GM12878 (cell line): ENCODE results near the gene ACAP2. TPM values are rescaled to one million over a fixed set of nuclear protein-coding genes. Genes with fewer than 3 reads are reported as not detected.

Source experiments
- ATAC-seq: fragments of 200-7000 bp; cut with Tn5 transposase; 3 replicates; pipeline ENCODE4 v1.9.1; 2020; ENCODE audit warnings: mild to moderate bottlenecking, moderate library complexity
- BruUV-seq: library from RNA; stranded (reverse); fragments of 400-500 nt; replicated peaks from 2 replicates; lab custom pipeline; 2021; lab: Mats Ljungman, UMichigan
- CTCF ChIA-PET: fragments of 300-600 bp; sonication (Branson Sonifier 250); formaldehyde crosslinking; extraction: SDS; loops from one replicate; lab custom pipeline; 2021; ENCODE audit warnings: inconsistent platforms; lab: Yijun Ruan, JAX
- POLR2A ChIA-PET: fragments of 350-600 bp; formaldehyde crosslinking; extraction: SDS; loops from one replicate; lab custom pipeline; 2021; ENCODE audit warnings: inconsistent platforms; lab: Charles Lee
- RAD21 ChIA-PET: fragments of 300-600 bp; sonication (Branson Sonifier 250); formaldehyde crosslinking; loops from one replicate; lab custom pipeline; 2023; ENCODE audit warnings: antibody characterized with exemption; ENCODE audit not compliant: unreplicated experiment; lab: Charles Lee
- SMC1A ChIA-PET: fragments of 300-600 bp; sonication (Branson Sonifier 250); formaldehyde crosslinking; loops from one replicate; lab custom pipeline; 2023; ENCODE audit not compliant: unreplicated experiment, uncharacterized antibody; lab: Charles Lee
- DNase-seq: peaks from one replicate; pipeline ENCODE4 v3.0.0-alpha.2; 2011; ENCODE audit warnings: low read depth, low spot score
- FAIRE-seq: peaks from 3 replicates; lab custom pipeline; 2011; peaks lifted over from hg19 to GRCh38; lab: Jason Lieb, UNC
- H2AFZ ChIP-seq: 2 replicates; pipeline ENCODE4 v1.6.0; 2011; ENCODE audit warnings: low read depth, low read length, control low read depth; ENCODE audit not compliant: control insufficient read depth
- H3K27ac ChIP-seq: 2 replicates; pipeline ENCODE4 v1.5.1; 2011; ENCODE audit warnings: control low read depth; ENCODE audit not compliant: control insufficient read depth, insufficient read depth
- H3K27me3 ChIP-seq, 2 experiments: replicated peaks in 1 of 2; 2 replicates each; pipeline versions ENCODE4 v1.6.0 to v1.6.1; 2011; ENCODE audit warnings: low read length in 1 of 2; ENCODE audit not compliant: control insufficient read depth in 2 of 2, insufficient read depth in 2 of 2
- H3K36me3 ChIP-seq, 2 experiments: 2 replicates each; pipeline ENCODE4 v1.5.1; 2011; ENCODE audit warnings: low read length in 1 of 2; ENCODE audit not compliant: control insufficient read depth in 2 of 2, insufficient read depth in 2 of 2
- H3K4me1 ChIP-seq: 2 replicates; pipeline ENCODE4 v1.6.1; 2011; ENCODE audit warnings: mild to moderate bottlenecking, low read length, moderate library complexity, mixed read lengths; ENCODE audit not compliant: control insufficient read depth, insufficient read depth
- H3K4me2 ChIP-seq: 2 replicates; pipeline ENCODE4 v1.6.0; 2011; ENCODE audit warnings: control low read depth; ENCODE audit not compliant: control insufficient read depth, insufficient read depth
- H3K4me3 ChIP-seq: fragments of 200-600 bp; sonication (generic); 2 replicates; pipeline ENCODE4 v1.5.1; 2016
- H3K79me2 ChIP-seq: 2 replicates; pipeline ENCODE4 v1.6.0; 2011; ENCODE audit warnings: low read length; ENCODE audit not compliant: control insufficient read depth, insufficient read depth
- H3K9ac ChIP-seq: 2 replicates; pipeline ENCODE4 v1.8.0; 2011; ENCODE audit warnings: low read length, control low read depth, mixed read lengths; ENCODE audit not compliant: control insufficient read depth, insufficient read depth
- H3K9me3 ChIP-seq: replicated peaks from 3 replicates; pipeline ENCODE4 v1.5.1; 2011; ENCODE audit warnings: mild to moderate bottlenecking, low read length; ENCODE audit not compliant: control insufficient read depth, insufficient read depth
- H4K20me1 ChIP-seq: 2 replicates; pipeline ENCODE4 v1.6.0; 2011; ENCODE audit not compliant: control insufficient read depth, insufficient read depth
- CUX1 ChIP-seq: IDR thresholded peaks from 2 replicates; pipeline ENCODE4 v1.6.1; 2012; ENCODE audit warnings: improper control_type of control experiment, low read depth, low read length; ENCODE audit not compliant: insufficient replicate concordance
- FOXK2 ChIP-seq: fragments of 450-650 bp; IDR thresholded peaks from 2 replicates; pipeline ENCODE4 v1.6.1; 2017; ENCODE audit warnings: mild to moderate bottlenecking, moderate library complexity
- JUND ChIP-seq: IDR thresholded peaks from 2 replicates; pipeline ENCODE4 v1.6.1; 2012; ENCODE audit warnings: low read depth, mild to moderate bottlenecking, low read length, improper control_type of control experiment, moderate library complexity
- NFIC ChIP-seq: IDR thresholded peaks from 2 replicates; pipeline ENCODE4 v1.6.1; 2012; ENCODE audit warnings: low read depth, mild to moderate bottlenecking, inconsistent platforms, low read length, moderate library complexity
- NFYB ChIP-seq: IDR thresholded peaks from 2 replicates; pipeline ENCODE4 v1.6.1; 2011; ENCODE audit warnings: low read depth, mild to moderate bottlenecking, low read length, improper control_type of control experiment, moderate library complexity; ENCODE audit not compliant: insufficient read depth
- NKRF ChIP-seq: fragments of 450-650 bp; conservative IDR thresholded peaks from 2 replicates; pipeline ENCODE4 v1.6.1; 2017; ENCODE audit warnings: mild to moderate bottlenecking, moderate library complexity
- NR2C1 ChIP-seq: fragments of 450-650 bp; IDR thresholded peaks from 2 replicates; pipeline ENCODE4 v1.6.1; 2017; ENCODE audit warnings: antibody characterized with exemption, mild to moderate bottlenecking, moderate library complexity
- PML ChIP-seq: IDR thresholded peaks from 2 replicates; pipeline ENCODE4 v1.6.1; 2012; ENCODE audit warnings: low read length, inconsistent platforms
- POLR2AphosphoS5 ChIP-seq: IDR thresholded peaks from 2 replicates; pipeline ENCODE4 v1.6.1; 2011; ENCODE audit warnings: mild to moderate bottlenecking, low read length, inconsistent platforms
- STAT3 ChIP-seq: IDR thresholded peaks from 2 replicates; pipeline ENCODE4 v1.6.1; 2011; ENCODE audit warnings: low read depth, low read length, improper control_type of control experiment
- SUPT20H ChIP-seq: IDR thresholded peaks from 2 replicates; pipeline ENCODE4 v1.6.1; 2011; ENCODE audit warnings: low read depth, mild to moderate bottlenecking, low read length, moderate library complexity, borderline replicate concordance; ENCODE audit not compliant: control insufficient read depth
- SUZ12 ChIP-seq: fragments of 200-600 bp; sonication (generic); IDR thresholded peaks from one replicate; pipeline ENCODE4 v1.6.1; 2018; ENCODE audit warnings: antibody characterized with exemption, mild to moderate bottlenecking; ENCODE audit not compliant: unreplicated experiment
- YBX1 ChIP-seq: fragments of 450-650 bp; IDR thresholded peaks from 2 replicates; pipeline ENCODE4 v1.6.1; 2016; ENCODE audit warnings: antibody characterized with exemption
- WGBS: methylation state at CpG from one replicate; pipeline ENCODE4 v1.1.6; 2016; ENCODE audit warnings: low lambda C conversion rate; ENCODE audit not compliant: insufficient replicate concordance, insufficient coverage; ENCODE audit errors: missing lambda C conversion rate; 5-methylcytosine and 5-hydroxymethylcytosine counted together
- in situ Hi-C: fragments of 300-500 bp; cut with MboI; formaldehyde crosslinking; loops from 9 replicates; pipeline ENCODE4 v1.14.3; 2018; ENCODE audit warnings: mixed read lengths
- intact Hi-C: fragments of 100-400 bp; cut with micrococcal nuclease; formaldehyde crosslinking; loops from one replicate; pipeline ENCODE4 v1.14.2; 2022; ENCODE audit not compliant: unreplicated experiment
- polyA plus RNA-seq, 11 experiments: library from polyadenylated mRNA; depleted of rRNA in 4 of 11; unstranded in 6 of 11; stranded (reverse) in 5 of 11; fragments of >200 nt; fragmentation: Nextera tagmentation in 4 of 11; fragmentation: Illumina TruSeq in 1 of 11; extraction: Ambion mirVana in 4 of 11; extraction: Trizol in 1 of 11; gene quantifications; 1 replicate in 1 of 11; 2 replicates in 10 of 11; pipeline versions ENCODE4 v1.2.1 to v1.2.3, GENCODE V29; 2011 to 2016; ENCODE audit warnings: inconsistent platforms in 2 of 11, missing spikeins in 2 of 11, low read depth in 1 of 11
- total RNA-seq, 4 experiments: library from RNA; depleted of rRNA in 3 of 4; stranded (reverse); fragments of >200 nt in 3 of 4; fragmentation: Illumina TruSeq in 1 of 4; extraction: Trizol in 1 of 4; gene quantifications; 2 replicates each; pipeline versions ENCODE4 v1.2.1 to v1.2.3, GENCODE V29; 2013 to 2021

ACAP2 gene
- total and polyA plus RNA-seq, 10 of the 15 experiments (the other 5 are each of a cell fraction or from before 2014, with no cell fraction given), result 7.1 to 53.8 (median 35.7) TPM

GRCh38 chr3:195236801-195237570 is 205.8 kb downstream of the ACAP2 start (continued):
- no peak for TF ChIP-seq NFIC
- TF ChIP-seq CUX1, result no peak
- TF ChIP-seq, all 136 proteins: peak for 0

- ChIA-PET RAD21 (no interaction called here), CTCF (no interaction called here), POLR2A (no interaction called here), SMC1A (no interaction called here)
- H2AFZ ChIP-seq, result no peak overlapping the region
- no peak overlapping the region for H3K27ac ChIP-seq
- H3K9me3 ChIP-seq, result peaks cover 12% of the 10 kb centered on the region; the same call in 2 of the 3 replicates
- no peak for TF ChIP-seq SUPT20H
- TF ChIP-seq POLR2AphosphoS5, result no peak
- no peak for TF ChIP-seq NR2C1
- no peak for TF ChIP-seq YBX1
- TF ChIP-seq SUZ12, result no peak
- no peak for TF ChIP-seq FOXK2
- no peak for TF ChIP-seq PML
- TF ChIP-seq NFYB, result no peak
- TF ChIP-seq NKRF, result no peak
- no peak for TF ChIP-seq JUND
- no peak for TF ChIP-seq STAT3
- H3K79me2 ChIP-seq, result no peaks in the 10 kb centered on the region
- in situ Hi-C loops, result no loop called here
- no peaks in the 10 kb centered on the region for H3K4me1 ChIP-seq
- H3K9ac ChIP-seq, result no peak overlapping the region
- ATAC-seq (no peak), DNase-seq (no peak), FAIRE-seq (no peak)
- H3K4me3 ChIP-seq, result no peak overlapping the region
- H3K27me3 ChIP-seq, result no peaks in the 10 kb centered on the region
- 88% methylated on average over 5 of the region's 5 CpGs for WGBS
- no peaks in the 10 kb centered on the region for H3K36me3 ChIP-seq
- intact Hi-C loops, result no loop called here
- no peak overlapping the region for H3K4me2 ChIP-seq
- H4K20me1 ChIP-seq, result no peaks in the 10 kb centered on the region
- no TSS peak for BruUV-seq
Measured at GRCh38 chr3:195236076-195236798, 206.6 kb downstream of the ACAP2 start.
